GM12878 (cell line): ENCODE data around the gene RPL22L1. TPM values are rescaled to one million over a fixed set of nuclear protein-coding genes. Genes with fewer than 3 reads are reported as not detected.
A peak's percentile ranks its signal among the peaks of the same experiment; 100 is the strongest.

Experiments used
- CBFB ChIP-seq: IDR thresholded peaks from 2 replicates; pipeline ENCODE4 v1.6.1; 2016; ENCODE audit warnings: antibody characterized with exemption, low read depth
- E4F1 ChIP-seq: fragments of 450-650 bp; IDR thresholded peaks from 2 replicates; pipeline ENCODE4 v1.6.1; 2018; ENCODE audit warnings: borderline replicate concordance, mild to moderate bottlenecking; ENCODE audit not compliant: partially characterized antibody
- EGR1 ChIP-seq, 2 experiments: IDR thresholded peaks; 1 replicate in 1 of 2; 2 replicates in 1 of 2; pipeline ENCODE4 v1.6.1; 2011 to 2012; ENCODE audit warnings: low read depth in 2 of 2, low read length in 2 of 2, borderline replicate concordance in 1 of 2, mild to moderate bottlenecking in 1 of 2, moderate library complexity in 1 of 2
- ELK1 ChIP-seq: IDR thresholded peaks from 2 replicates; pipeline ENCODE4 v1.6.1; 2012; ENCODE audit warnings: low read depth, low read length, improper control_type of control experiment
- MEF2A ChIP-seq: IDR thresholded peaks from 2 replicates; pipeline ENCODE4 v1.6.1; 2011; ENCODE audit warnings: low read depth, mild to moderate bottlenecking, low read length, moderate library complexity; ENCODE audit not compliant: insufficient read depth
- MTA3 ChIP-seq: IDR thresholded peaks from 2 replicates; pipeline ENCODE4 v1.6.1; 2012; ENCODE audit warnings: low read length, inconsistent platforms, borderline replicate concordance
- MYC ChIP-seq: IDR thresholded peaks from 2 replicates; pipeline ENCODE4 v1.6.1; 2011; ENCODE audit warnings: mild to moderate bottlenecking, low read length, moderate library complexity, inconsistent platforms; ENCODE audit not compliant: insufficient read depth, insufficient replicate concordance, insufficient read length, severe bottlenecking
- NR2C2 ChIP-seq: IDR thresholded peaks from 2 replicates; pipeline ENCODE4 v1.6.1; 2011; ENCODE audit warnings: borderline replicate concordance, low read depth; ENCODE audit not compliant: control insufficient read depth, insufficient read length
- RB1 ChIP-seq: fragments of 450-650 bp; formaldehyde crosslinking; IDR thresholded peaks from 2 replicates; pipeline ENCODE4 v1.6.1; 2017; ENCODE audit warnings: mild to moderate bottlenecking, borderline replicate concordance
- RUNX3 ChIP-seq: IDR thresholded peaks from 2 replicates; pipeline ENCODE4 v1.6.1; 2012; ENCODE audit warnings: low read length, inconsistent platforms
- SIN3A ChIP-seq: IDR thresholded peaks from 2 replicates; pipeline ENCODE4 v1.6.1; 2012; ENCODE audit warnings: low read depth, low read length, improper control_type of control experiment
- SMAD5 ChIP-seq: IDR thresholded peaks from 2 replicates; pipeline ENCODE4 v1.6.1; 2016; ENCODE audit warnings: antibody characterized with exemption, low read depth
- SP1 ChIP-seq: IDR thresholded peaks from one replicate; pipeline ENCODE4 v1.6.1; 2011; ENCODE audit warnings: low read depth, low read length
- polyA plus RNA-seq, 11 experiments: library from polyadenylated mRNA; depleted of rRNA in 4 of 11; unstranded in 6 of 11; stranded (reverse) in 5 of 11; fragments of >200 nt; fragmentation: Nextera tagmentation in 4 of 11; fragmentation: Illumina TruSeq in 1 of 11; extraction: Ambion mirVana in 4 of 11; extraction: Trizol in 1 of 11; gene quantifications; 1 replicate in 1 of 11; 2 replicates in 10 of 11; pipeline versions ENCODE4 v1.2.1 to v1.2.3, GENCODE V29; 2011 to 2016; ENCODE audit warnings: inconsistent platforms in 2 of 11, missing spikeins in 2 of 11, low read depth in 1 of 11
- total RNA-seq, 4 experiments: library from RNA; depleted of rRNA in 3 of 4; stranded (reverse); fragments of >200 nt in 3 of 4; fragmentation: Illumina TruSeq in 1 of 4; extraction: Trizol in 1 of 4; gene quantifications; 2 replicates each; pipeline versions ENCODE4 v1.2.1 to v1.2.3, GENCODE V29; 2013 to 2021
- TF ChIP-seq, protein P1 (sequence below): fragments of 450-650 bp; IDR thresholded peaks from 2 replicates; pipeline ENCODE4 v1.6.1; 2017; ENCODE audit warnings: mild to moderate bottlenecking, low read depth, inconsistent platforms; ENCODE audit not compliant: poor library complexity, severe bottlenecking
- TF ChIP-seq, protein P2 (sequence below), 3 experiments: IDR thresholded peaks in 2 of 3; conservative IDR thresholded peaks in 1 of 3; 2 replicates each; pipeline ENCODE4 v1.5.1; 2011; ENCODE audit warnings: low read depth in 3 of 3, low read length in 3 of 3, mild to moderate bottlenecking in 3 of 3, control low read depth in 2 of 3, moderate library complexity in 2 of 3, inconsistent platforms in 1 of 3, mixed read lengths in 1 of 3; ENCODE audit not compliant: control insufficient read depth in 2 of 3, insufficient read depth in 1 of 3; ENCODE audit errors: extremely low read depth in 1 of 3
- TF ChIP-seq, protein P3 (sequence below): fragments of 450-650 bp; IDR thresholded peaks from 2 replicates; pipeline ENCODE4 v1.6.1; 2016; ENCODE audit warnings: mild to moderate bottlenecking

RPL22L1 gene
- total and polyA plus RNA-seq, 10 of the 15 experiments (the other 5 are each of a cell fraction or from before 2014, with no cell fraction given): 203 to 803 (median 422) TPM

DNA sequence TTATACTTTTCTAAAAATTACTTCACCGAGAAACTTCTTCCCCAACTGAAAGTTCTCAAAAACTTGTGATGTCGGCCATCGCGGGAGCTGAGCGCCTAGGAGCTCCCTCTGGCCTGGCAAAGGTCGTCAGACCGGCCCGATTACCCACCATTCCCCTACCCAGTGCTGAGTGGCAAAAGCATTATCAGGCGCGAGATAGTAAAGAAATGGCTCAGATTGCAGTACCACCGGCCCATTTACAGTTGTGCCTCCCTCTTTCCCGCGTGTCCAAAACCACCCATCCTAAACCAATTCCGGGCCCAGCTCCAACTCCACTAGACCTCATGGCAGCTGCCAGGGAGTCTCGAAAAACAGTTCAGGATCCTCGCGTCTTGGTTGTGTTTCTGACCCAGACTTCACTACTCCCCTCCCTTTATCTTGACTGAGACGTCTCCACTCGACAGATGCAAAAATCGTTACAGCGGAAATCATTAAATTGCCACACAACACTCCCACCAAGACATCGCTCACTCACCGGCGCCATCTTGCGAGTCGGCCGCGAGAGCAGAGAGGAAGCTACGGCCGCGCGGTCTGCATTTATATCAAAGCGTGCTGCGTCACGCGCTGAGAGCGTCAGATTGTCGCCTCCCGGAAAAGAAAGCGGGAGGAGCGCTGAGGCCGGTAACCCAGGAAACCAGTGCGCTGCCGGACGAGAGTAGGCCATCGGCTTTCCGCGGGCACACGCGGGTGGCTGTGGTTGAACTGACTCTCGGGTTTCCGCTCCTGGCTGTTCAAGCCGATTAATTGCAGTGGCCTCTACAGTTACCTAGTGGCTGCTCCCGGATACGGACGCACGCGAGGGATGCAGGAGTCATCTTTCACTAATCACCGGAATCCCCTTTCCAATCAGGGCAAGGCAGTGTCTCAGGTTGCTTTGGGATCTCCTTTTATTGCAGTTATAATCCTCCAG lies at the start of gene RPL22L1 (continued):
- TF ChIP-seq, protein P1, sequence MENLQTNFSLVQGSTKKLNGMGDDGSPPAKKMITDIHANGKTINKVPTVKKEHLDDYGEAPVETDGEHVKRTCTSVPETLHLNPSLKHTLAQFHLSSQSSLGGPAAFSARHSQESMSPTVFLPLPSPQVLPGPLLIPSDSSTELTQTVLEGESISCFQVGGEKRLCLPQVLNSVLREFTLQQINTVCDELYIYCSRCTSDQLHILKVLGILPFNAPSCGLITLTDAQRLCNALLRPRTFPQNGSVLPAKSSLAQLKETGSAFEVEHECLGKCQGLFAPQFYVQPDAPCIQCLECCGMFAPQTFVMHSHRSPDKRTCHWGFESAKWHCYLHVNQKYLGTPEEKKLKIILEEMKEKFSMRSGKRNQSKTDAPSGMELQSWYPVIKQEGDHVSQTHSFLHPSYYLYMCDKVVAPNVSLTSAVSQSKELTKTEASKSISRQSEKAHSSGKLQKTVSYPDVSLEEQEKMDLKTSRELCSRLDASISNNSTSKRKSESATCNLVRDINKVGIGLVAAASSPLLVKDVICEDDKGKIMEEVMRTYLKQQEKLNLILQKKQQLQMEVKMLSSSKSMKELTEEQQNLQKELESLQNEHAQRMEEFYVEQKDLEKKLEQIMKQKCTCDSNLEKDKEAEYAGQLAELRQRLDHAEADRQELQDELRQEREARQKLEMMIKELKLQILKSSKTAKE: no peak
- 0 out of 2 replicates have a peak, but pooled peaks have one; percentile 15 for TF ChIP-seq MEF2A
- peak; percentile 98 for TF ChIP-seq SMAD5
- TF ChIP-seq ELK1: peak; percentile 57; the same call in 1 of the 2 replicates
- TF ChIP-seq, protein P2, sequence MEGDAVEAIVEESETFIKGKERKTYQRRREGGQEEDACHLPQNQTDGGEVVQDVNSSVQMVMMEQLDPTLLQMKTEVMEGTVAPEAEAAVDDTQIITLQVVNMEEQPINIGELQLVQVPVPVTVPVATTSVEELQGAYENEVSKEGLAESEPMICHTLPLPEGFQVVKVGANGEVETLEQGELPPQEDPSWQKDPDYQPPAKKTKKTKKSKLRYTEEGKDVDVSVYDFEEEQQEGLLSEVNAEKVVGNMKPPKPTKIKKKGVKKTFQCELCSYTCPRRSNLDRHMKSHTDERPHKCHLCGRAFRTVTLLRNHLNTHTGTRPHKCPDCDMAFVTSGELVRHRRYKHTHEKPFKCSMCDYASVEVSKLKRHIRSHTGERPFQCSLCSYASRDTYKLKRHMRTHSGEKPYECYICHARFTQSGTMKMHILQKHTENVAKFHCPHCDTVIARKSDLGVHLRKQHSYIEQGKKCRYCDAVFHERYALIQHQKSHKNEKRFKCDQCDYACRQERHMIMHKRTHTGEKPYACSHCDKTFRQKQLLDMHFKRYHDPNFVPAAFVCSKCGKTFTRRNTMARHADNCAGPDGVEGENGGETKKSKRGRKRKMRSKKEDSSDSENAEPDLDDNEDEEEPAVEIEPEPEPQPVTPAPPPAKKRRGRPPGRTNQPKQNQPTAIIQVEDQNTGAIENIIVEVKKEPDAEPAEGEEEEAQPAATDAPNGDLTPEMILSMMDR (IDR thresholded peaks at IDR 0.05 in 2 of 3, conservative IDR thresholded peaks at IDR 0.05 in 1 of 3; ENCODE audit: control insufficient read depth in 2 of 3, extremely low read depth in 1 of 3, insufficient read depth in 1 of 3, low read depth in 3 of 3, low read length in 3 of 3): peak in 2 of 3 experiments; percentile 5 to 18; a peak in 1 of 6 replicates
- TF ChIP-seq, protein P3, sequence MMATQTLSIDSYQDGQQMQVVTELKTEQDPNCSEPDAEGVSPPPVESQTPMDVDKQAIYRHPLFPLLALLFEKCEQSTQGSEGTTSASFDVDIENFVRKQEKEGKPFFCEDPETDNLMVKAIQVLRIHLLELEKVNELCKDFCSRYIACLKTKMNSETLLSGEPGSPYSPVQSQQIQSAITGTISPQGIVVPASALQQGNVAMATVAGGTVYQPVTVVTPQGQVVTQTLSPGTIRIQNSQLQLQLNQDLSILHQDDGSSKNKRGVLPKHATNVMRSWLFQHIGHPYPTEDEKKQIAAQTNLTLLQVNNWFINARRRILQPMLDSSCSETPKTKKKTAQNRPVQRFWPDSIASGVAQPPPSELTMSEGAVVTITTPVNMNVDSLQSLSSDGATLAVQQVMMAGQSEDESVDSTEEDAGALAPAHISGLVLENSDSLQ: peak; percentile 68
- peak; percentile 54; the same call in 1 of the 2 replicates for TF ChIP-seq MTA3
- TF ChIP-seq SIN3A: 0 out of 2 replicates have a peak, but pooled peaks have one; percentile 79
- peak; percentile 82 for TF ChIP-seq RUNX3
- TF ChIP-seq NR2C2: no peak
- TF ChIP-seq MYC: peak; percentile 95
- peak; percentile 28 to 79; a peak in 2 of 3 replicates for TF ChIP-seq EGR1 (IDR thresholded peaks at IDR 0.05; ENCODE audit: borderline replicate concordance in 1 of 2, low read depth in 2 of 2, low read length in 2 of 2)
- TF ChIP-seq SP1: no peak
- no peak; the same call in 1 of the 2 replicates for TF ChIP-seq RB1
- peak; percentile 43 for TF ChIP-seq E4F1
- peak; percentile 96 for TF ChIP-seq CBFB
